PFSK-1 (cell line): ENCODE results near the gene PRMT3.

Experiments
- FOXP2 ChIP-seq: optimal IDR thresholded peaks from 2 replicates; pipeline ENCODE3; 2011; ENCODE audit warnings: borderline replicate concordance, control low read depth, inconsistent platforms; ENCODE audit not compliant: insufficient read depth; ENCODE audit errors: extremely low read length, extremely low read depth
- POLR2AphosphoS5 ChIP-seq: IDR thresholded peaks from 2 replicates; pipeline ENCODE4 v1.6.1; 2012; ENCODE audit warnings: low read depth, mild to moderate bottlenecking, control low read depth, low read length, moderate library complexity
- REST ChIP-seq, 2 experiments: IDR thresholded peaks; 2 replicates each; pipeline versions ENCODE4 v1.6.1 to v1.8.0; 2011 to 2012; ENCODE audit warnings: low read depth in 2 of 2, low read length in 2 of 2, control low read depth in 1 of 2, inconsistent platforms in 1 of 2, mild to moderate bottlenecking in 1 of 2, moderate library complexity in 1 of 2; ENCODE audit not compliant: insufficient read depth in 1 of 2
- SIN3A ChIP-seq: IDR thresholded peaks from 2 replicates; pipeline ENCODE4 v1.6.1; 2012; ENCODE audit warnings: mild to moderate bottlenecking, low read length, moderate library complexity, borderline replicate concordance; ENCODE audit not compliant: insufficient read depth
- TAF1 ChIP-seq: IDR thresholded peaks from 2 replicates; pipeline ENCODE4 v1.6.1; 2012; ENCODE audit warnings: low read length, control low read depth, borderline replicate concordance; ENCODE audit not compliant: insufficient read depth

Gene PRMT3

DNA sequence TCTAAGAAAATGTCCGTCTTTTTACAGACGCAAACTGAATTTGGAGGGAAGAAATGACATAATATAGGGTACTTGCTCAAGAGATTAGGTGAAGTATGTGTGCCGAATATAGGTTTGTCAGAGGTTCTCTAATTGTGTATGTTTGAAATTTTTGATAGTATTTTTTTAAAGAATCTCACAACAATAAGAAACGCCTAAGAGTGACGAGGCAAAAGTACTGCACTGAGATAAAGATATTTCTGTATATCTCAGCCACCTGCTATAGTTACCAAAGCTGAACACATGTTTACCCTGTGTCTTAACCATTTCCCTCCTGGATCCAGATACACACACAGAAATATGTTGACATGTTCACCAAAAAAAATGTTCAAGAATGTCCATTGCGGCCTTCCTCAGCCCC, 92.0 kb downstream of the PRMT3 start:
- no peak for TF ChIP-seq TAF1
- TF ChIP-seq REST (IDR thresholded peaks at IDR 0.05; ENCODE audit: insufficient read depth in 1 of 2, low read depth in 2 of 2, low read length in 2 of 2) = no peak
- no peak for TF ChIP-seq SIN3A
- no peak for TF ChIP-seq FOXP2
- TF ChIP-seq POLR2AphosphoS5 = no peak

DNA sequence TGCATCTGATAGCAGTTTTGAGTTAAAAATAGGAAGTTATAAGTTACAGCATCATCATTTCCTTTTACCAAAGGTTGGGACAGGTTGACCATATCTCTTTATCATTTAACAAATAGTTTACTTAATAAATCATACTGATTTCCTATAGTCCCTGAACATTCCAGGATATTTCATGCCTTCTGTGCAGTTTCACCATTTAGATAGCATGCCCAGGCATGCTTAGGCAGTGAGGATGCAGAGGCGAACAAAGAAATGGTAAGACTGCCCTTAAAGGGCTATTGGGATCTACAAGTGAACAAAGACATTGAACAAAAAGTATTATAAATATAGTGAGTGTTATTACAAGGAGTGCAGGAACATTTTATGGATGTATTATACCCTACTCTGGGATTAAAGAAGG, 96.4 kb downstream of the PRMT3 start:
- TF ChIP-seq SIN3A (no peak), FOXP2 (no peak), TAF1 (no peak), REST (IDR thresholded peaks at IDR 0.05; ENCODE audit: insufficient read depth in 1 of 2, low read depth in 2 of 2, low read length in 2 of 2) (no peak), POLR2AphosphoS5 (no peak)

- TF ChIP-seq POLR2AphosphoS5 (no peak), SIN3A (no peak), FOXP2 (no peak), TAF1 (no peak), REST (IDR thresholded peaks at IDR 0.05; ENCODE audit: insufficient read depth in 1 of 2, low read depth in 2 of 2, low read length in 2 of 2) (no peak)
Measured at GRCh38 chr11:20488352-20488751, 100.8 kb downstream of the PRMT3 start.

DNA sequence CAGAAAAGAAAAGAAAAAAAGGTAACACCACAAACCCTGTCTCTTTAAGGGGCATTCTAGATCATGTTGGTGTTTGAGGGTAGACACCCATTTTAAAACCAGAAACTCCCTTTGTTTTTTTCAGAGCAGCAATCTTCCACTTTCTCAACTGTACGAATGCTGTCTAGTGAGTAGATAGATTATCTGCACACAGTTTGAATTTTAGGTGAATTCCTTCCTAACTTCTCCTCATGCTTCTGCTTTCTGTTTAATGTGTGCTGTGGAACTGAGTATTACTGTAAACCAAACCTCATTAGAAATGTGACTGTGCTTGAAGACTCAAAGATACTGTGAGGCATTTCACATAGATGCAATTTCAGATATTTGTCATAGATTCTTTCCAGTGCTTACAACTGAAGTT, 102.4 kb downstream of the PRMT3 start:
- no peak for TF ChIP-seq REST (IDR thresholded peaks at IDR 0.05; ENCODE audit: insufficient read depth in 1 of 2, low read depth in 2 of 2, low read length in 2 of 2)
- TF ChIP-seq TAF1 = no peak
- TF ChIP-seq FOXP2 = no peak
- no peak for TF ChIP-seq POLR2AphosphoS5
- no peak for TF ChIP-seq SIN3A

- TF ChIP-seq FOXP2 (no peak), SIN3A (no peak), TAF1 (no peak), POLR2AphosphoS5 (no peak), REST (IDR thresholded peaks at IDR 0.05; ENCODE audit: insufficient read depth in 1 of 2, low read depth in 2 of 2, low read length in 2 of 2) (no peak)
Measured at GRCh38 chr11:20493340-20493739, 105.8 kb downstream of the PRMT3 start.
